Measurements from ENCODE around the gene MOB3B. TPM values are rescaled to one million over a fixed set of nuclear protein-coding genes. Genes with fewer than 3 reads are reported as not detected.
A peak's percentile ranks its signal among the peaks of the same experiment; 100 is the strongest.

Gene MOB3B
- total and polyA plus RNA-seq, 2 donors (not counting 1 experiment from before 2014, with no cell fraction given) = under 0.01 to 0.15 TPM

DNA sequence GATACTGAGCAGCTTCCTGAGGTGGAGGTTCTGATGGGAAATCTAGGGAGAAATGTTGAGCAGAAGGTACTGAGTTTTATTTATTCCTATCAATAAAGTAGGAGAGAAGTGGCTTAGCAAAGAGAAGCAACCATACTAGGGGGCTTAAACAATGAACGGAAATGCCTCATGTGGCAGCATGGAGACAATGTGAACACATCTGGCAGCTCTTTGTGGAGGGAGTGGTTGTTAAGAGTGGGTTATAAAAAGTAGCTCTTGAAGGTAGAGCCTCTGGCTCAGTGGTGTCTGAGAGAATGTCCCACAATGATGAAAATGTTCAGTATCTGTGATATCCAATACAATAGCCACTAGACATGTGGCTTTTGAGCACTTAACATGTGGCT is 179.9 kb downstream of the MOB3B start:
- H3K27me3 ChIP-seq (ENCODE audit: control insufficient read depth, insufficient read depth, low read length) = no peaks in the 10 kb centered on the region
- no peaks in the 10 kb centered on the region for H4K20me1 ChIP-seq (ENCODE audit: control insufficient read depth, extremely low read depth, insufficient read depth, low read length)
- H3K36me3 ChIP-seq (ENCODE audit: control insufficient read depth, insufficient read depth, low read length) = no peaks in the 10 kb centered on the region
- TF ChIP-seq, protein P1, sequence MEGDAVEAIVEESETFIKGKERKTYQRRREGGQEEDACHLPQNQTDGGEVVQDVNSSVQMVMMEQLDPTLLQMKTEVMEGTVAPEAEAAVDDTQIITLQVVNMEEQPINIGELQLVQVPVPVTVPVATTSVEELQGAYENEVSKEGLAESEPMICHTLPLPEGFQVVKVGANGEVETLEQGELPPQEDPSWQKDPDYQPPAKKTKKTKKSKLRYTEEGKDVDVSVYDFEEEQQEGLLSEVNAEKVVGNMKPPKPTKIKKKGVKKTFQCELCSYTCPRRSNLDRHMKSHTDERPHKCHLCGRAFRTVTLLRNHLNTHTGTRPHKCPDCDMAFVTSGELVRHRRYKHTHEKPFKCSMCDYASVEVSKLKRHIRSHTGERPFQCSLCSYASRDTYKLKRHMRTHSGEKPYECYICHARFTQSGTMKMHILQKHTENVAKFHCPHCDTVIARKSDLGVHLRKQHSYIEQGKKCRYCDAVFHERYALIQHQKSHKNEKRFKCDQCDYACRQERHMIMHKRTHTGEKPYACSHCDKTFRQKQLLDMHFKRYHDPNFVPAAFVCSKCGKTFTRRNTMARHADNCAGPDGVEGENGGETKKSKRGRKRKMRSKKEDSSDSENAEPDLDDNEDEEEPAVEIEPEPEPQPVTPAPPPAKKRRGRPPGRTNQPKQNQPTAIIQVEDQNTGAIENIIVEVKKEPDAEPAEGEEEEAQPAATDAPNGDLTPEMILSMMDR (conservative IDR thresholded peaks at IDR 0.05 in 1 of 2, IDR thresholded peaks at IDR 0.05 in 1 of 2; ENCODE audit: low read depth in 1 of 2, low read length in 2 of 2) = no peak
- no peak for TF ChIP-seq EZH2 (IDR thresholded peaks at IDR 0.05; ENCODE audit: low read length, missing control alignments)
- no peaks in the 10 kb centered on the region for H3K9me3 ChIP-seq (ENCODE audit: control insufficient read depth, insufficient read depth, low read depth, low read length)
- no peak overlapping the region for H3K4me2 ChIP-seq (ENCODE audit: extremely low read depth, insufficient read depth, low read length)
- no peak overlapping the region for H3K4me3 ChIP-seq (replicated peaks in 1 of 4; ENCODE audit: control extremely low read depth in 1 of 4, insufficient read depth in 1 of 4, low read depth in 3 of 4, low read length in 4 of 4)
- no peaks in the 10 kb centered on the region for H3K79me2 ChIP-seq (ENCODE audit: control insufficient read depth, insufficient read depth, low read length)
- no peak overlapping the region for H3K9ac ChIP-seq (ENCODE audit: insufficient read depth, low read length)
- no peak for DNase-seq (ENCODE audit: low read depth in 2 of 2)
- H3K4me1 ChIP-seq (ENCODE audit: control insufficient read depth, extremely low read depth, insufficient read depth, low read length) = no peaks in the 10 kb centered on the region
- no peak overlapping the region for H2AFZ ChIP-seq (ENCODE audit: low read length)
- no peak overlapping the region for H3K27ac ChIP-seq (ENCODE audit: insufficient read depth, low read length)

DNA sequence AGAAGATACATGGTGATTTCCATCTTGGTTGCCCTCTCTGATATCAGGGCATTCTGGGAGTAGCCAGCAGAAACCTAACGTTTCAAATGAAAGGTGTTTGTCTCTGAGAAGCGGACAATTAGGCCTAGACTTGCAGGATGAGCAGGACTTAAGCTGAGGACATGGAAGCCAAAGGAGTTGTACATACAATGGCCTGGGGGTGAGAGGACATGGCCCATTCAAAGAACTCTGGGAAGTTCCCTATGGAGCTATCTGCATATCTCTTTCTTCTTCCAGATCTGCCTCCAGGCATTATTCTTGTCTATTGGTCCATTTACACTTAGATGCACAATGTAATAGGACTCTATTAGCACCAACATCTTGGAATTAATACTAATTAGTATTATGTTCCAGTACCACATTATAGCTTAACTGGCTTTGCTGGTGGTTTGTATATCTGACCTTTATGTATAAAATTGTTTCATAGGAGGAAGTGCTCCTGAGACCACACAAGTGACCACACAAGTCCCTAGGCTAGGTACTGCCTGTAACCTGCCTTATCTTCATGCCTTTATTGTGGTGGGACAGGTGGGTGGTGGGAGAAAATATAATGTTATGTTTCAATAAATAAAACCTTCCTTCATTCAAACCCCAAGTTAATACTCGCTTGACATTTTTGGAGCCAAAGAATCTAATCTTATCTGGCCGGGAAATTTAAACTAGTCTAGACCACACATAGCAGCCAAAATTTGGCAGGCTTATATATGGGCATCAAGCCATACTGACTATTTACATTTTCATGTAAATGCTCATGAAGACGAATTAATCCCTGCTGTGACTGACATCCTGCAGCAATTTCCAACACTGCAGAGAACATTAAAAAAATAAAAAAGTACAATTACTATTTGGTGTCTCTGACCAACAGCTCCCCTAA is 180.6 kb downstream of the MOB3B start:
- H3K27me3 ChIP-seq (ENCODE audit: control insufficient read depth, insufficient read depth, low read length) = no peaks in the 10 kb centered on the region
- peak in 1 of 2 donors; percentile 2 for DNase-seq (ENCODE audit: low read depth in 2 of 2)
- no peak overlapping the region for H3K4me3 ChIP-seq (replicated peaks in 1 of 4; ENCODE audit: control extremely low read depth in 1 of 4, insufficient read depth in 1 of 4, low read depth in 3 of 4, low read length in 4 of 4)
- H3K27ac ChIP-seq (ENCODE audit: insufficient read depth, low read length) = no peak overlapping the region
- no peaks in the 10 kb centered on the region for H3K79me2 ChIP-seq (ENCODE audit: control insufficient read depth, insufficient read depth, low read length)
- H3K9me3 ChIP-seq (ENCODE audit: control insufficient read depth, insufficient read depth, low read depth, low read length) = no peaks in the 10 kb centered on the region
- H3K4me1 ChIP-seq (ENCODE audit: control insufficient read depth, extremely low read depth, insufficient read depth, low read length) = no peaks in the 10 kb centered on the region
- H2AFZ ChIP-seq (ENCODE audit: low read length) = no peak overlapping the region
- H4K20me1 ChIP-seq (ENCODE audit: control insufficient read depth, extremely low read depth, insufficient read depth, low read length) = no peaks in the 10 kb centered on the region
- H3K36me3 ChIP-seq (ENCODE audit: control insufficient read depth, insufficient read depth, low read length) = no peaks in the 10 kb centered on the region
- H3K4me2 ChIP-seq (ENCODE audit: extremely low read depth, insufficient read depth, low read length) = no peak overlapping the region
- no peak overlapping the region for H3K9ac ChIP-seq (ENCODE audit: insufficient read depth, low read length)
- TF ChIP-seq EZH2 (IDR thresholded peaks at IDR 0.05; ENCODE audit: low read length, missing control alignments) = no peak
- TF ChIP-seq, protein P1 (conservative IDR thresholded peaks at IDR 0.05 in 1 of 2, IDR thresholded peaks at IDR 0.05 in 1 of 2; ENCODE audit: low read depth in 1 of 2, low read length in 2 of 2) = no peak

DNA sequence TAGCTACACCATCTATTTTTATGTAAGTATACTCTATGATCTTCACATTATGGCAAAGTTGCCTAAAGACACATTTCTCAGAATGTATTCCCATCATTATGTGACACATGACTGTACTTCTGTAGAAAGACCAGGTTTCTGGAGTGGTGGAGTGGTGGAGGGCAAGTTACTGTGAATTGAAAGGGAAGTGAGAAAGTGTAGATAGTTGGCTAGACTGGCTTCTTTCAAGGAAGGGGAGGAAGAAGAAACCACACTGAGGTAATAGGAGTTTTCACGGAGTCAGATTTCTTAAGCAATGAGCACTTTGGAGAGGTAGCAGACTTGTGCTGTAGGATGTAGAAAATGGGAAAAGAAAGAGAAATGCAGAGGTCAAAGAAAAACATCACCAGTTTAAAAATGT is 181.7 kb downstream of the MOB3B start:
- no peaks in the 10 kb centered on the region for H4K20me1 ChIP-seq (ENCODE audit: control insufficient read depth, extremely low read depth, insufficient read depth, low read length)
- no peak overlapping the region for H2AFZ ChIP-seq (ENCODE audit: low read length)
- H3K27me3 ChIP-seq (ENCODE audit: control insufficient read depth, insufficient read depth, low read length) = no peaks in the 10 kb centered on the region
- no peak overlapping the region for H3K4me2 ChIP-seq (ENCODE audit: extremely low read depth, insufficient read depth, low read length)
- no peaks in the 10 kb centered on the region for H3K79me2 ChIP-seq (ENCODE audit: control insufficient read depth, insufficient read depth, low read length)
- H3K4me1 ChIP-seq (ENCODE audit: control insufficient read depth, extremely low read depth, insufficient read depth, low read length) = no peaks in the 10 kb centered on the region
- TF ChIP-seq, protein P1 (conservative IDR thresholded peaks at IDR 0.05 in 1 of 2, IDR thresholded peaks at IDR 0.05 in 1 of 2; ENCODE audit: low read depth in 1 of 2, low read length in 2 of 2) = no peak
- no peak for TF ChIP-seq EZH2 (IDR thresholded peaks at IDR 0.05; ENCODE audit: low read length, missing control alignments)
- H3K27ac ChIP-seq (ENCODE audit: insufficient read depth, low read length) = no peak overlapping the region
- no peak overlapping the region for H3K4me3 ChIP-seq (replicated peaks in 1 of 4; ENCODE audit: control extremely low read depth in 1 of 4, insufficient read depth in 1 of 4, low read depth in 3 of 4, low read length in 4 of 4)
- H3K9me3 ChIP-seq (ENCODE audit: control insufficient read depth, insufficient read depth, low read depth, low read length) = no peaks in the 10 kb centered on the region
- H3K9ac ChIP-seq (ENCODE audit: insufficient read depth, low read length) = no peak overlapping the region
- DNase-seq (ENCODE audit: low read depth in 2 of 2) = no peak
- H3K36me3 ChIP-seq (ENCODE audit: control insufficient read depth, insufficient read depth, low read length) = no peaks in the 10 kb centered on the region
